IMR-90 (cell line): ENCODE data around the gene COL4A3. TPM values are rescaled to one million over a fixed set of nuclear protein-coding genes. Genes with fewer than 3 reads are reported as not detected.
A peak's percentile ranks its signal among the peaks of the same experiment; 100 is the strongest.

Experiments used
- ATAC-seq: fragments of 200-7000 bp; cut with Tn5 transposase; 2 replicates; pipeline ENCODE4 v1.9.1; 2020; ENCODE audit warnings: low read depth, mild to moderate bottlenecking, moderate library complexity
- BruUV-seq: library from RNA; stranded (reverse); fragments of 400-500 nt; replicated peaks from 2 replicates; lab custom pipeline; 2021; lab: Mats Ljungman, UMichigan
- CTCF ChIA-PET: fragments of 300-600 bp; formaldehyde crosslinking; extraction: SDS; loops from one replicate; lab custom pipeline; 2021; ENCODE audit warnings: antibody characterized with exemption; lab: Yijun Ruan, JAX
- POLR2A ChIA-PET: fragments of 300-600 bp; sonication (Branson Sonifier 250); formaldehyde crosslinking; loops from one replicate; lab custom pipeline; 2022; ENCODE audit warnings: antibody characterized with exemption; ENCODE audit not compliant: unreplicated experiment; lab: Charles Lee
- DNase-seq: peaks from one replicate; pipeline ENCODE4 v3.0.0; 2013
- H2AFZ ChIP-seq: replicated peaks from 2 replicates; pipeline ENCODE3; 2013; ENCODE audit warnings: low read length, mild to moderate bottlenecking; ENCODE audit not compliant: poor library complexity
- H2AK5ac ChIP-seq: 2 replicates; pipeline ENCODE4 v1.6.1; 2013; ENCODE audit warnings: low read depth, low read length, inconsistent platforms
- H2AK9ac ChIP-seq: replicated peaks from 2 replicates; pipeline ENCODE3; 2013; ENCODE audit warnings: mild to moderate bottlenecking, low read depth, low read length, moderate library complexity; ENCODE audit not compliant: poor library complexity
- H2BK120ac ChIP-seq: 2 replicates; pipeline ENCODE4 v1.6.1; 2013; ENCODE audit warnings: low read depth, low read length, inconsistent platforms
- H2BK15ac ChIP-seq: 3 replicates; pipeline ENCODE4 v1.6.1; 2013; ENCODE audit warnings: low read depth, low read length, inconsistent platforms
- H2BK20ac ChIP-seq: 2 replicates; pipeline ENCODE4 v1.6.1; 2013; ENCODE audit warnings: low read depth, mild to moderate bottlenecking, inconsistent platforms, low read length, moderate library complexity
- H2BK5ac ChIP-seq: 2 replicates; pipeline ENCODE4 v1.6.1; 2013; ENCODE audit warnings: mild to moderate bottlenecking, low read depth, low read length, inconsistent platforms; ENCODE audit not compliant: poor library complexity, severe bottlenecking
- H3K14ac ChIP-seq: replicated peaks from 2 replicates; pipeline ENCODE4 v1.6.1; 2013; ENCODE audit warnings: low read depth, low read length, inconsistent platforms
- H3K18ac ChIP-seq: 2 replicates; pipeline ENCODE4 v1.6.1; 2013; ENCODE audit warnings: low read depth, low read length, control low read depth
- H3K23ac ChIP-seq: 2 replicates; pipeline ENCODE4 v1.6.1; 2013; ENCODE audit warnings: low read depth, low read length, inconsistent platforms
- H3K27ac ChIP-seq: 2 replicates; pipeline ENCODE4 v1.5.1; 2013; ENCODE audit warnings: mild to moderate bottlenecking, control low read depth, low read length; ENCODE audit not compliant: insufficient read depth
- H3K27me3 ChIP-seq: 2 replicates; pipeline ENCODE4 v1.6.1; 2013; ENCODE audit warnings: low read length; ENCODE audit not compliant: control insufficient read depth, insufficient read depth
- H3K36me3 ChIP-seq: 2 replicates; pipeline ENCODE4 v1.6.1; 2013; ENCODE audit warnings: low read length, mixed read lengths; ENCODE audit not compliant: control insufficient read depth, insufficient read depth
- H3K4ac ChIP-seq: 2 replicates; pipeline ENCODE4 v1.6.1; 2013; ENCODE audit warnings: low read depth, low read length, inconsistent platforms
- H3K4me1 ChIP-seq: 2 replicates; pipeline ENCODE4 v1.6.1; 2013; ENCODE audit warnings: low read length, mixed read lengths; ENCODE audit not compliant: control insufficient read depth, insufficient read depth
- H3K4me2 ChIP-seq: 2 replicates; pipeline ENCODE4 v1.6.1; 2013; ENCODE audit warnings: low read depth, mild to moderate bottlenecking, control low read depth, low read length, moderate library complexity
- H3K4me3 ChIP-seq: 2 replicates; pipeline ENCODE4 v1.5.1; 2013; ENCODE audit warnings: low read depth, mild to moderate bottlenecking, control low read depth, low read length, moderate library complexity; ENCODE audit not compliant: insufficient read depth
- H3K56ac ChIP-seq: 2 replicates; pipeline ENCODE4 v1.6.1; 2013; ENCODE audit warnings: low read length, inconsistent platforms; ENCODE audit not compliant: insufficient read depth; ENCODE audit errors: extremely low read depth
- H3K79me1 ChIP-seq, 2 experiments: 2 replicates each; pipeline ENCODE4 v1.6.1; 2013; ENCODE audit warnings: low read length in 2 of 2, inconsistent platforms in 1 of 2, low read depth in 1 of 2
- H3K9ac ChIP-seq: 2 replicates; pipeline ENCODE4 v1.6.1; 2013; ENCODE audit warnings: low read depth, low read length, control low read depth
- H3K9me1 ChIP-seq: 2 replicates; pipeline ENCODE4 v1.6.1; 2013; ENCODE audit warnings: low read length, inconsistent platforms; ENCODE audit not compliant: insufficient read depth
- H3K9me3 ChIP-seq: 2 replicates; pipeline ENCODE4 v1.6.1; 2013; ENCODE audit warnings: low read length; ENCODE audit not compliant: control insufficient read depth, insufficient read depth
- H4K20me1 ChIP-seq: 2 replicates; pipeline ENCODE4 v1.6.1; 2013; ENCODE audit warnings: low read length, inconsistent platforms; ENCODE audit not compliant: insufficient read depth
- H4K5ac ChIP-seq: 2 replicates; pipeline ENCODE4 v1.6.1; 2013; ENCODE audit warnings: mild to moderate bottlenecking, low read depth, low read length, control low read depth
- H4K8ac ChIP-seq, 2 experiments: 2 replicates each; pipeline ENCODE4 v1.6.1; 2013; ENCODE audit warnings: low read depth in 2 of 2, low read length in 2 of 2, control low read depth in 1 of 2, inconsistent platforms in 1 of 2
- H4K91ac ChIP-seq: 2 replicates; pipeline ENCODE4 v1.6.1; 2013; ENCODE audit warnings: low read depth, low read length, inconsistent platforms; ENCODE audit not compliant: insufficient read depth
- USF2 ChIP-seq: fragments of 150-350 bp; IDR thresholded peaks from 2 replicates; pipeline ENCODE4 v1.6.1; 2017; ENCODE audit warnings: mild to moderate bottlenecking, antibody characterized with exemption, low read length, low read depth
- whole genome bisulfite sequencing, 2 experiments: methylation state at CpG; one replicate each; pipeline versions ENCODE4 v1.1.5 to v1.1.7; 2013; ENCODE audit warnings: missing lambda C conversion rate in 2 of 2; ENCODE audit not compliant: insufficient read length in 1 of 2; ENCODE audit errors: extremely low coverage in 2 of 2; 5-methylcytosine and 5-hydroxymethylcytosine counted together
- dilution Hi-C: fragments of 300-500 bp; cut with HindIII; formaldehyde crosslinking; loops from one replicate; pipeline ENCODE4 v1.14.3; 2018; ENCODE audit warnings: low sequenced_read_pairs; ENCODE audit not compliant: unreplicated experiment
- in situ Hi-C: fragments of 300-500 bp; cut with MboI; formaldehyde crosslinking; loops from 3 replicates; pipeline ENCODE4 v1.14.3; 2019; ENCODE audit warnings: low sequenced_read_pairs, inconsistent platforms, mixed read lengths
- intact Hi-C: fragments of 100-400 bp; cut with micrococcal nuclease; formaldehyde crosslinking; loops from 2 replicates; pipeline ENCODE4 v1.10.0; 2022
- polyA plus RNA-seq, 3 experiments: library from polyadenylated mRNA; depleted of rRNA; stranded (reverse); fragments of >200 nt; gene quantifications; 2 replicates each; pipeline ENCODE4 v1.2.3, GENCODE V29; 2012; ENCODE audit warnings: low replicate concordance in 1 of 3
- total RNA-seq: library from RNA; depleted of rRNA; stranded (reverse); fragments of >200 nt; gene quantifications from 2 replicates; pipeline ENCODE4 v1.2.3, GENCODE V29; 2012

Gene COL4A3
- total and polyA plus RNA-seq, 2 of the 4 experiments (the other 2 are of a cell fraction): not detected

- H2BK20ac ChIP-seq: no peak overlapping the region
- H3K36me3 ChIP-seq: peaks cover 15% of the 10 kb centered on the region
- peak overlapping the region; percentile 33; the same call in 1 of the 2 replicates for H3K18ac ChIP-seq
- H3K9me1 ChIP-seq: no peaks in the 10 kb centered on the region
- BruUV-seq: no TSS peak
- no peak overlapping the region for H3K4me2 ChIP-seq
- H3K79me1 ChIP-seq: peaks cover 2 to 5% of the 10 kb centered on the region in 2 experiments; a peak in 2 of 4 replicates
- no peak overlapping the region for H2AK9ac ChIP-seq
- no peak overlapping the region for H3K56ac ChIP-seq
- no peak overlapping the region for H2BK5ac ChIP-seq
- POLR2A ChIA-PET: no interaction called here
- H2BK15ac ChIP-seq: no peak overlapping the region
- H4K91ac ChIP-seq: 0 out of 2 replicates have a peak overlapping the region, but pooled peaks have one; percentile 6
- 0 out of 2 replicates have a peak overlapping the region, but pooled peaks have one; percentile 8 for H2AK5ac ChIP-seq
- CTCF ChIA-PET: interaction anchor here (1.3 kb wide), 1 partner anchor 18 kb away, joined by 3 read pairs; no protein-coding TSS in a partner anchor
- H2BK120ac ChIP-seq: no peak overlapping the region; the same call in 1 of the 2 replicates
- H4K20me1 ChIP-seq: no peaks in the 10 kb centered on the region
- H4K8ac ChIP-seq: no peak overlapping the region
- ATAC-seq (no peak), DNase-seq (no peak)
- no peak overlapping the region for H3K9ac ChIP-seq
- H3K27ac ChIP-seq: peak overlapping the region; percentile 53; the same call in 1 of the 2 replicates
- H4K5ac ChIP-seq: no peak overlapping the region
- no peak for TF ChIP-seq USF2
- H3K27me3 ChIP-seq: no peaks in the 10 kb centered on the region
- H3K4me1 ChIP-seq: peaks cover 6% of the 10 kb centered on the region
- no peak overlapping the region for H3K4ac ChIP-seq
- in situ Hi-C loops (no loop called here), dilution Hi-C loops (no loop called here), intact Hi-C loops (no loop called here)
- no peak overlapping the region for H3K23ac ChIP-seq
- no peak overlapping the region for H2AFZ ChIP-seq
- no peak overlapping the region for H3K4me3 ChIP-seq
- no peaks in the 10 kb centered on the region for H3K9me3 ChIP-seq
- H3K14ac ChIP-seq: no peak overlapping the region
- WGBS, 2 experiments: 80% methylated on average over 1 of the region's 7 CpGs; no CpG with 5 or more reads in 1 of the 2 experiments
These were observed 182.7 kb downstream of the COL4A3 start for GRCh38 chr2:227347117-227347516.
